GM12891 (cell line): ENCODE data around the gene ASCL1. TPM values are rescaled to one million over a fixed set of nuclear protein-coding genes. Genes with fewer than 3 reads are reported as not detected.

ENCODE experiments used
- DNase-seq: peaks from one replicate; pipeline ENCODE4 v3.0.0; 2011; ENCODE audit warnings: low spot score; ENCODE audit not compliant: insufficient read length
- FAIRE-seq: peaks from 2 replicates; lab custom pipeline; 2011; peaks lifted over from hg19 to GRCh38; lab: Jason Lieb, UNC
- PAX5 ChIP-seq: IDR thresholded peaks from 2 replicates; pipeline ENCODE4 v1.6.1; 2011; ENCODE audit warnings: low read length, moderate library complexity, mild to moderate bottlenecking; ENCODE audit not compliant: insufficient read depth, severe bottlenecking
- POLR2A ChIP-seq: IDR thresholded peaks from 2 replicates; pipeline ENCODE4 v1.6.1; 2011; ENCODE audit warnings: low read depth, low read length, control low read depth
- POLR2AphosphoS5 ChIP-seq: IDR thresholded peaks from 2 replicates; pipeline ENCODE4 v1.6.1; 2011; ENCODE audit warnings: low read depth, low read length, control low read depth
- POU2F2 ChIP-seq: IDR thresholded peaks from 2 replicates; pipeline ENCODE4 v1.6.1; 2011; ENCODE audit warnings: low read depth, mild to moderate bottlenecking, control low read depth, low read length, moderate library complexity
- SPI1 ChIP-seq: IDR thresholded peaks from 2 replicates; pipeline ENCODE4 v1.6.1; 2011; ENCODE audit warnings: low read depth, low read length, control low read depth
- TAF1 ChIP-seq: IDR thresholded peaks from 2 replicates; pipeline ENCODE4 v1.6.1; 2011; ENCODE audit warnings: low read depth, low read length, control low read depth
- polyA plus RNA-seq: library from polyadenylated mRNA; unstranded; fragments of >200 nt; gene quantifications from one replicate; pipeline ENCODE4 v1.2.1, GENCODE V29; 2012; ENCODE audit warnings: low read depth, missing spikeins, inconsistent platforms; ENCODE audit not compliant: missing spikeins

The ASCL1 gene
- polyA plus RNA-seq, result 0.47 TPM

- DNase-seq (no peak), FAIRE-seq (no peak)
- TF ChIP-seq SPI1 (peak; percentile 30; the same call in 1 of the 2 replicates), POLR2A (no peak)
Observed at GRCh38 chr12:102957339-102958050, at the start of gene ASCL1. ASCL1 (plus strand) TSS chr12:102957674; CDS start chr12:102958245, 571 bp downstream.

- DNase-seq (no peak), FAIRE-seq (no peak)
- no peak for TF ChIP-seq TAF1
- no peak for TF ChIP-seq SPI1
- TF ChIP-seq POLR2AphosphoS5, result no peak
- no peak for TF ChIP-seq POU2F2
- no peak for TF ChIP-seq PAX5
- no peak for TF ChIP-seq POLR2A
Observed at GRCh38 chr12:102907918-102908317, 49.6 kb upstream of the ASCL1 start.

- FAIRE-seq (no peak), DNase-seq (no peak)
- TF ChIP-seq POLR2AphosphoS5, result no peak
- TF ChIP-seq POU2F2, result no peak
- no peak for TF ChIP-seq POLR2A
- TF ChIP-seq PAX5, result no peak
- no peak for TF ChIP-seq TAF1
- no peak for TF ChIP-seq SPI1
Observed at GRCh38 chr12:102910137-102910536, 47.3 kb upstream of the ASCL1 start.

- TF ChIP-seq POLR2AphosphoS5, result no peak
- TF ChIP-seq PAX5, result no peak
- TF ChIP-seq SPI1, result no peak
- TF ChIP-seq TAF1, result no peak
- no peak for TF ChIP-seq POLR2A
- TF ChIP-seq POU2F2, result no peak
- FAIRE-seq (no peak), DNase-seq (no peak)
Observed at GRCh38 chr12:102910792-102911191, 46.7 kb upstream of the ASCL1 start.

- no peak for FAIRE-seq
- no peak for DNase-seq
- TF ChIP-seq POU2F2, result no peak
- TF ChIP-seq SPI1, result no peak
- no peak for TF ChIP-seq TAF1
- no peak for TF ChIP-seq POLR2AphosphoS5
- no peak for TF ChIP-seq PAX5
- no peak for TF ChIP-seq POLR2A
Observed at GRCh38 chr12:102911320-102911719, 46.2 kb upstream of the ASCL1 start.

- TF ChIP-seq SPI1, result no peak
- no peak for TF ChIP-seq TAF1
- no peak for TF ChIP-seq POLR2A
- TF ChIP-seq POLR2AphosphoS5, result no peak
- TF ChIP-seq PAX5, result no peak
- TF ChIP-seq POU2F2, result no peak
- no peak for FAIRE-seq
- no peak for DNase-seq
Observed at GRCh38 chr12:102912258-102912657, 45.2 kb upstream of the ASCL1 start.

- TF ChIP-seq POLR2A (no peak), POLR2AphosphoS5 (no peak), SPI1 (no peak), PAX5 (no peak), TAF1 (no peak), POU2F2 (no peak)
- FAIRE-seq (no peak), DNase-seq (no peak)
Observed at GRCh38 chr12:102913453-102914226, 43.8 kb upstream of the ASCL1 start.

- FAIRE-seq (no peak), DNase-seq (no peak)
- TF ChIP-seq POLR2A (no peak), POU2F2 (no peak), POLR2AphosphoS5 (no peak), PAX5 (no peak), TAF1 (no peak), SPI1 (no peak)
Observed at GRCh38 chr12:102916252-102917025, 41.0 kb upstream of the ASCL1 start.

- no peak for DNase-seq
- FAIRE-seq, result peak; percentile 54
- no peak for TF ChIP-seq SPI1
- TF ChIP-seq POU2F2, result no peak
- no peak for TF ChIP-seq POLR2A
- TF ChIP-seq PAX5, result no peak
- no peak for TF ChIP-seq POLR2AphosphoS5
- no peak for TF ChIP-seq TAF1
Observed at GRCh38 chr12:102917026-102917787, 40.3 kb upstream of the ASCL1 start, which contains the start of gene PAH. PAH (minus strand) TSS chr12:102917244; CDS start chr12:102917130, 114 bp downstream.

GRCh38 chr12:102918840-102919239 is 38.6 kb upstream of the ASCL1 start:
- no peak for DNase-seq
- FAIRE-seq, result no peak
- no peak for TF ChIP-seq POU2F2
- no peak for TF ChIP-seq PAX5
- no peak for TF ChIP-seq POLR2AphosphoS5
- 0 out of 2 replicates have a peak, but pooled peaks have one; percentile 13 for TF ChIP-seq SPI1
- no peak for TF ChIP-seq POLR2A
- no peak for TF ChIP-seq TAF1
